Neuronal stem cell (in vitro differentiated cells): ENCODE measurements around the gene ATP5PD.

Experiments used
- DNase-seq: peaks from one replicate; pipeline ENCODE4 v3.0.0-alpha.2; 2013; ENCODE audit warnings: low spot score
- H2AFZ ChIP-seq: one replicate; pipeline ENCODE4 v1.6.1; 2013; ENCODE audit warnings: mild to moderate bottlenecking, low read length, inconsistent platforms
- H2AK5ac ChIP-seq: 2 replicates; pipeline ENCODE4 v1.6.1; 2013; ENCODE audit warnings: low read depth, mild to moderate bottlenecking, inconsistent platforms, low read length, moderate library complexity, mixed read lengths
- H2BK120ac ChIP-seq: 2 replicates; pipeline ENCODE4 v1.6.1; 2013; ENCODE audit warnings: low read depth, mild to moderate bottlenecking, inconsistent platforms, low read length, moderate library complexity, mixed read lengths
- H2BK12ac ChIP-seq: one replicate; pipeline ENCODE4 v1.6.1; 2013; ENCODE audit warnings: low read length, inconsistent platforms
- H2BK15ac ChIP-seq: 2 replicates; pipeline ENCODE4 v1.6.1; 2013; ENCODE audit warnings: mild to moderate bottlenecking, low read length, inconsistent platforms, mixed read lengths
- H2BK5ac ChIP-seq: one replicate; pipeline ENCODE4 v1.6.1; 2013; ENCODE audit warnings: inconsistent platforms, mild to moderate bottlenecking, low read length, moderate library complexity
- H3K14ac ChIP-seq: one replicate; pipeline ENCODE4 v1.6.1; 2013; ENCODE audit warnings: low read length, inconsistent platforms
- H3K18ac ChIP-seq: 2 replicates; pipeline ENCODE4 v1.6.1; 2013; ENCODE audit warnings: low read length, inconsistent platforms
- H3K23ac ChIP-seq: 2 replicates; pipeline ENCODE4 v1.6.1; 2013; ENCODE audit warnings: low read depth, mild to moderate bottlenecking, mixed read lengths, low read length, inconsistent platforms; ENCODE audit not compliant: poor library complexity
- H3K27ac ChIP-seq: replicated peaks from 3 replicates; pipeline ENCODE4 v1.5.1; 2013; ENCODE audit warnings: low read length, inconsistent platforms
- H3K27me3 ChIP-seq, 3 experiments: 2 replicates each; pipeline ENCODE4 v1.6.1; 2013; ENCODE audit warnings: low read length in 3 of 3, mild to moderate bottlenecking in 2 of 3, inconsistent platforms in 1 of 3, low read depth in 1 of 3, mixed read lengths in 1 of 3, moderate library complexity in 1 of 3; ENCODE audit not compliant: control insufficient read depth in 3 of 3, insufficient read depth in 3 of 3
- H3K36me3 ChIP-seq, 2 donors: replicated peaks in 1 of 2; 2 replicates each; pipeline ENCODE4 v1.6.1; 2013; ENCODE audit warnings: low read length in 2 of 2; ENCODE audit not compliant: control insufficient read depth in 2 of 2, insufficient read depth in 2 of 2
- H3K4ac ChIP-seq: 2 replicates; pipeline ENCODE4 v1.6.1; 2013; ENCODE audit warnings: inconsistent platforms, mild to moderate bottlenecking, low read length, moderate library complexity
- H3K4me1 ChIP-seq, 2 donors: 1 replicate in 1 of 2; 2 replicates in 1 of 2; pipeline ENCODE4 v1.6.1; 2013; ENCODE audit warnings: low read length in 2 of 2, low read depth in 1 of 2; ENCODE audit not compliant: control insufficient read depth in 2 of 2, insufficient read depth in 1 of 2
- H3K4me2 ChIP-seq: one replicate; pipeline ENCODE4 v1.6.1; 2013; ENCODE audit warnings: mild to moderate bottlenecking, low read length, inconsistent platforms; ENCODE audit not compliant: insufficient read depth, poor library complexity, severe bottlenecking
- H3K4me3 ChIP-seq, 2 donors: 2 replicates each; pipeline ENCODE4 v1.5.1; 2013; ENCODE audit warnings: low read length in 2 of 2, mild to moderate bottlenecking in 2 of 2, inconsistent platforms in 1 of 2, moderate library complexity in 1 of 2
- H3K79me1 ChIP-seq: one replicate; pipeline ENCODE4 v1.6.1; 2013; ENCODE audit warnings: low read depth, mild to moderate bottlenecking, inconsistent platforms, low read length, moderate library complexity
- H3K9ac ChIP-seq: one replicate; pipeline ENCODE4 v1.6.1; 2013; ENCODE audit warnings: mild to moderate bottlenecking, low read depth, low read length, inconsistent platforms; ENCODE audit not compliant: poor library complexity
- H3K9me3 ChIP-seq, 2 donors: replicated peaks in 1 of 2; 2 replicates each; pipeline versions ENCODE3 to v1.6.1; 2013; ENCODE audit warnings: low read length in 2 of 2, mild to moderate bottlenecking in 2 of 2, inconsistent platforms in 1 of 2, low read depth in 1 of 2, mixed read lengths in 1 of 2, moderate library complexity in 1 of 2; ENCODE audit not compliant: control insufficient read depth in 2 of 2, insufficient read depth in 1 of 2
- H4K8ac ChIP-seq: one replicate; pipeline ENCODE4 v1.6.1; 2013; ENCODE audit warnings: low read depth, mild to moderate bottlenecking, inconsistent platforms, low read length, moderate library complexity
- H4K91ac ChIP-seq: one replicate; pipeline ENCODE4 v1.6.1; 2013; ENCODE audit warnings: low read length, low read depth, mild to moderate bottlenecking, inconsistent platforms; ENCODE audit not compliant: poor library complexity
- WGBS, 2 donors: extraction: QIAGEN DNeasy Blood & Tissue Kit; methylation state at CpG; one replicate each; pipeline ENCODE4 v1.1.7; 2013; ENCODE audit warnings: missing lambda C conversion rate in 2 of 2, mixed read lengths in 1 of 2; ENCODE audit not compliant: insufficient read length in 2 of 2, insufficient replicate concordance in 1 of 2; ENCODE audit errors: extremely low coverage in 2 of 2; 5-methylcytosine and 5-hydroxymethylcytosine counted together

The ATP5PD gene

GRCh38 chr17:75061618-75062017 lies 14.8 kb upstream of the ATP5PD start:
- Histone ChIP-seq H3K9ac (no peak overlapping the region), H3K36me3 (peaks cover 44 to 79% of the 10 kb centered on the region in 2 donors), H3K4me2 (no peak overlapping the region), H3K4ac (no peak overlapping the region), H4K8ac (no peak overlapping the region), H3K18ac (no peak overlapping the region), H3K23ac (no peak overlapping the region), H2BK5ac (no peak overlapping the region), H3K4me1 (no peaks in the 10 kb centered on the region), H3K4me3 (no peak overlapping the region), H3K14ac (no peak overlapping the region), H2BK120ac (no peak overlapping the region), H2AFZ (no peak overlapping the region), H2BK15ac (no peak overlapping the region), H2AK5ac (no peak overlapping the region), H3K27ac (no peak overlapping the region), H3K27me3 (no peaks in the 10 kb centered on the region), H3K9me3 (no peaks in the 10 kb centered on the region), H2BK12ac (no peak overlapping the region), H4K91ac (no peak overlapping the region), H3K79me1 (no peaks in the 10 kb centered on the region)
- no CpG with 5 or more reads among the region's 8 CpGs for WGBS, 2 donors
- DNase-seq: no peak

- H3K14ac ChIP-seq: no peak overlapping the region
- H2BK12ac ChIP-seq: no peak overlapping the region
- no peak overlapping the region for H2AFZ ChIP-seq
- H2BK120ac ChIP-seq: no peak overlapping the region
- no peak overlapping the region for H3K4me3 ChIP-seq
- no peak overlapping the region for H2AK5ac ChIP-seq
- H3K4ac ChIP-seq: no peak overlapping the region
- H3K27me3 ChIP-seq: no peaks in the 10 kb centered on the region
- no peaks in the 10 kb centered on the region for H3K9me3 ChIP-seq
- H2BK15ac ChIP-seq: no peak overlapping the region
- no peak overlapping the region for H4K91ac ChIP-seq
- H3K36me3 ChIP-seq: peaks cover 41 to 85% of the 10 kb centered on the region in 2 donors
- WGBS, 2 donors: no CpG with 5 or more reads among the region's 10 CpGs
- H3K18ac ChIP-seq: no peak overlapping the region
- H3K27ac ChIP-seq: no peak overlapping the region
- no peak overlapping the region for H3K9ac ChIP-seq
- H3K23ac ChIP-seq: no peak overlapping the region
- H3K4me2 ChIP-seq: no peak overlapping the region
- no peak for DNase-seq
- H4K8ac ChIP-seq: no peak overlapping the region
- H3K4me1 ChIP-seq: no peaks in the 10 kb centered on the region
- no peaks in the 10 kb centered on the region for H3K79me1 ChIP-seq
- no peak overlapping the region for H2BK5ac ChIP-seq
Observed at GRCh38 chr17:75061055-75061438, 14.3 kb upstream of the ATP5PD start.

- Histone ChIP-seq H3K27me3 (no peaks in the 10 kb centered on the region), H3K9me3 (no peaks in the 10 kb centered on the region), H3K23ac (no peak overlapping the region), H3K36me3 (peaks cover 41 to 88% of the 10 kb centered on the region in 2 donors), H3K18ac (no peak overlapping the region), H3K79me1 (no peaks in the 10 kb centered on the region), H3K9ac (no peak overlapping the region), H2BK120ac (no peak overlapping the region), H2AFZ (no peak overlapping the region), H4K91ac (no peak overlapping the region), H2BK12ac (no peak overlapping the region), H3K4me1 (no peaks in the 10 kb centered on the region), H3K27ac (no peak overlapping the region), H3K4ac (no peak overlapping the region), H2AK5ac (no peak overlapping the region), H2BK15ac (no peak overlapping the region), H3K4me2 (no peak overlapping the region), H4K8ac (no peak overlapping the region), H2BK5ac (no peak overlapping the region), H3K14ac (no peak overlapping the region), H3K4me3 (no peak overlapping the region)
- no peak for DNase-seq
- WGBS, 2 donors: no CpG with 5 or more reads among the region's 26 CpGs
Observed at GRCh38 chr17:75060434-75061054, 13.8 kb upstream of the ATP5PD start.

- H3K9ac ChIP-seq: no peak overlapping the region
- no peak overlapping the region for H3K4ac ChIP-seq
- no peak overlapping the region for H3K14ac ChIP-seq
- H3K18ac ChIP-seq: no peak overlapping the region
- DNase-seq: no peak
- H3K4me2 ChIP-seq: no peak overlapping the region
- WGBS, 2 donors: no CpG with 5 or more reads among the region's 25 CpGs
- H4K91ac ChIP-seq: no peak overlapping the region
- H3K4me3 ChIP-seq: no peak overlapping the region
- H2BK15ac ChIP-seq: no peak overlapping the region
- no peaks in the 10 kb centered on the region for H3K4me1 ChIP-seq
- peaks cover 40 to 86% of the 10 kb centered on the region in 2 donors for H3K36me3 ChIP-seq
- no peak overlapping the region for H2AFZ ChIP-seq
- no peak overlapping the region for H2AK5ac ChIP-seq
- no peaks in the 10 kb centered on the region for H3K79me1 ChIP-seq
- H2BK5ac ChIP-seq: no peak overlapping the region
- no peak overlapping the region for H2BK120ac ChIP-seq
- H3K27ac ChIP-seq: no peak overlapping the region
- H4K8ac ChIP-seq: no peak overlapping the region
- H3K27me3 ChIP-seq: no peaks in the 10 kb centered on the region
- H2BK12ac ChIP-seq: no peak overlapping the region
- no peak overlapping the region for H3K23ac ChIP-seq
- H3K9me3 ChIP-seq: no peaks in the 10 kb centered on the region
Observed at GRCh38 chr17:75059369-75060345, 12.9 kb upstream of the ATP5PD start.
